ENCODE results near the gene SLC34A3. TPM values are rescaled to one million over a fixed set of nuclear protein-coding genes. Genes with fewer than 3 reads are reported as not detected.

SLC34A3 gene
- total RNA-seq, 1 experiment from 2014 or later = not detected

- DNase-seq (ENCODE audit: low spot score) = no peak
- Histone ChIP-seq H3K27me3 (replicated peaks; ENCODE audit: insufficient read depth, low read depth, low read length, poor library complexity) (no peaks in the 10 kb centered on the region), H3K36me3 (ENCODE audit: insufficient read depth, low read length, poor library complexity, severe bottlenecking) (peaks cover under 1% of the 10 kb centered on the region), H3K4me1 (ENCODE audit: insufficient read depth, low read length, poor library complexity, severe bottlenecking) (peaks cover 9% of the 10 kb centered on the region), H3K4me3 (ENCODE audit: low read depth, low read length, poor library complexity, severe bottlenecking) (no peak within 1 kb of the TSS), H3K9me3 (ENCODE audit: low read depth, low read length, poor library complexity, severe bottlenecking) (no peaks in the 10 kb centered on the region), H3K27ac (ENCODE audit: low read depth, low read length, poor library complexity, severe bottlenecking) (no peak within 1 kb of the TSS)
- TF ChIP-seq CTCF (conservative IDR thresholded peaks at IDR 0.05; ENCODE audit: low read depth, low read length) = no peak
- TF ChIP-seq EZH2 (IDR thresholded peaks at IDR 0.05; ENCODE audit: borderline replicate concordance, low read depth, low read length, poor library complexity, severe bottlenecking) = no peak
- intact Hi-C loops (cut with micrococcal nuclease; ENCODE audit: unreplicated experiment) = no loop called here
- no TSS peak for BruUV-seq (replicated peaks)
- ChIA-PET POLR2A (ENCODE audit: low non-redundant PET) (no interaction called here), CTCF (no interaction called here)
These were observed 20.4 kb downstream of the SLC34A3 start, which contains the start of gene STPG3 for GRCh38 chr9:137251194-137251461. TSS of gene STPG3 (plus strand) at chr9:137251286. CDS start at chr9:137251287, 1 bp downstream.

- BruUV-seq (replicated peaks) = no TSS peak
- ChIA-PET CTCF (no interaction called here), POLR2A (ENCODE audit: low non-redundant PET) (no interaction called here)
- no peak overlapping the region for H3K27ac ChIP-seq (ENCODE audit: low read depth, low read length, poor library complexity, severe bottlenecking)
- H3K27me3 ChIP-seq (replicated peaks; ENCODE audit: insufficient read depth, low read depth, low read length, poor library complexity) = no peaks in the 10 kb centered on the region
- H3K9me3 ChIP-seq (ENCODE audit: low read depth, low read length, poor library complexity, severe bottlenecking) = no peaks in the 10 kb centered on the region
- no peak for DNase-seq (ENCODE audit: low spot score)
- intact Hi-C loops (cut with micrococcal nuclease; ENCODE audit: unreplicated experiment) = no loop called here
- H3K4me1 ChIP-seq (ENCODE audit: insufficient read depth, low read length, poor library complexity, severe bottlenecking) = peaks cover 15% of the 10 kb centered on the region
- TF ChIP-seq EZH2 (IDR thresholded peaks at IDR 0.05; ENCODE audit: borderline replicate concordance, low read depth, low read length, poor library complexity, severe bottlenecking) (no peak), CTCF (conservative IDR thresholded peaks at IDR 0.05; ENCODE audit: low read depth, low read length) (no peak)
- H3K36me3 ChIP-seq (ENCODE audit: insufficient read depth, low read length, poor library complexity, severe bottlenecking) = peaks cover 6% of the 10 kb centered on the region
- no peak overlapping the region for H3K4me3 ChIP-seq (ENCODE audit: low read depth, low read length, poor library complexity, severe bottlenecking)
These were observed 21.0 kb downstream of the SLC34A3 start for GRCh38 chr9:137251490-137252268.

- no TSS peak for BruUV-seq (replicated peaks)
- Histone ChIP-seq H3K9me3 (ENCODE audit: low read depth, low read length, poor library complexity, severe bottlenecking) (no peaks in the 10 kb centered on the region), H3K27ac (ENCODE audit: low read depth, low read length, poor library complexity, severe bottlenecking) (no peak overlapping the region), H3K36me3 (ENCODE audit: insufficient read depth, low read length, poor library complexity, severe bottlenecking) (peaks cover 9% of the 10 kb centered on the region), H3K27me3 (replicated peaks; ENCODE audit: insufficient read depth, low read depth, low read length, poor library complexity) (no peaks in the 10 kb centered on the region), H3K4me1 (ENCODE audit: insufficient read depth, low read length, poor library complexity, severe bottlenecking) (peaks cover 15% of the 10 kb centered on the region), H3K4me3 (ENCODE audit: low read depth, low read length, poor library complexity, severe bottlenecking) (no peak overlapping the region)
- intact Hi-C loops (cut with micrococcal nuclease; ENCODE audit: unreplicated experiment) = no loop called here
- POLR2A ChIA-PET (ENCODE audit: low non-redundant PET) = no interaction called here
- CTCF ChIA-PET = interaction anchor here (2.3 kb wide), 1 partner anchor 16 kb away, joined by 11 read pairs; no protein-coding TSS in a partner anchor
- no peak for DNase-seq (ENCODE audit: low spot score)
- TF ChIP-seq CTCF (conservative IDR thresholded peaks at IDR 0.05; ENCODE audit: low read depth, low read length) (no peak), EZH2 (IDR thresholded peaks at IDR 0.05; ENCODE audit: borderline replicate concordance, low read depth, low read length, poor library complexity, severe bottlenecking) (no peak)
These were observed 22.1 kb downstream of the SLC34A3 start for GRCh38 chr9:137252555-137253506.

Measured in A673 (cell line).